Neural cell (in vitro differentiated cells): ENCODE measurements around the gene SLC25A30. TPM values are rescaled to one million over a fixed set of nuclear protein-coding genes. Genes with fewer than 3 reads are reported as not detected.

Experiments
- H2AFZ ChIP-seq: fragments of 200-600, 300-800 bp; sonication (generic), shearing (Covaris generic); 2 replicates; pipeline ENCODE4 v1.6.0; 2014; ENCODE audit warnings: low read depth, mild to moderate bottlenecking, antibody characterized with exemption, low read length, moderate library complexity
- H3F3A ChIP-seq: fragments of 200-600 bp; shearing (Covaris generic); 2 replicates; pipeline ENCODE4 v1.6.1; 2016; ENCODE audit warnings: mild to moderate bottlenecking, moderate library complexity, mixed read lengths, antibody characterized with exemption, low read length; ENCODE audit not compliant: insufficient read depth, poor library complexity, severe bottlenecking
- H3K27ac ChIP-seq: fragments of 200-600, 300-800 bp; sonication (generic), shearing (Covaris generic); 2 replicates; pipeline ENCODE4 v1.5.1; 2014; ENCODE audit warnings: mild to moderate bottlenecking, low read length, moderate library complexity
- H3K27me3 ChIP-seq: fragments of 300-800, 200-600 bp; sonication (generic), shearing (Covaris generic); 2 replicates; pipeline ENCODE4 v1.6.0; 2014; ENCODE audit warnings: mild to moderate bottlenecking, low read depth, low read length, moderate library complexity; ENCODE audit not compliant: insufficient read depth
- H3K36me3 ChIP-seq: fragments of 300-800, 200-600 bp; sonication (generic), shearing (Covaris generic); 2 replicates; pipeline ENCODE4 v1.5.1; 2014; ENCODE audit warnings: mild to moderate bottlenecking, antibody characterized with exemption, low read length, moderate library complexity; ENCODE audit not compliant: insufficient read depth
- H3K4me2 ChIP-seq: fragments of 300-800, 200-600 bp; sonication (generic), shearing (Covaris generic); 2 replicates; pipeline ENCODE4 v1.6.0; 2014; ENCODE audit warnings: mild to moderate bottlenecking, low read length
- H3K4me3 ChIP-seq: fragments of 300-800, 200-600 bp; sonication (generic), shearing (Covaris generic); 2 replicates; pipeline ENCODE4 v1.5.1; 2014; ENCODE audit warnings: mild to moderate bottlenecking, low read length, moderate library complexity
- H3K79me2 ChIP-seq: fragments of 200-600 bp; shearing (Covaris generic); replicated peaks from 2 replicates; pipeline ENCODE4 v1.6.0; 2014; ENCODE audit warnings: mild to moderate bottlenecking, low read length, moderate library complexity; ENCODE audit not compliant: insufficient read depth
- H3K9ac ChIP-seq: fragments of 300-800, 200-600 bp; sonication (generic), shearing (Covaris generic); 2 replicates; pipeline ENCODE4 v1.6.1; 2016; ENCODE audit warnings: mild to moderate bottlenecking, low read length, mixed read lengths
- H3K9me2 ChIP-seq: fragments of 200-600 bp; shearing (Covaris generic); 2 replicates; pipeline ENCODE4 v1.6.1; 2016; ENCODE audit warnings: mild to moderate bottlenecking, low read length, mixed read lengths; ENCODE audit not compliant: insufficient read depth
- H3K9me3 ChIP-seq: fragments of 200-600, 300-800 bp; sonication (generic), shearing (Covaris generic); 2 replicates; pipeline ENCODE4 v1.6.1; 2016; ENCODE audit warnings: mild to moderate bottlenecking, mixed run types, low read length, moderate library complexity, mixed read lengths
- H4K20me1 ChIP-seq: fragments of 200-600 bp; shearing (Covaris generic); 2 replicates; pipeline ENCODE4 v1.6.1; 2016; ENCODE audit warnings: mild to moderate bottlenecking, mixed run types; ENCODE audit not compliant: insufficient read depth
- CTCF ChIP-seq: fragments of 450-650 bp; IDR thresholded peaks from 2 replicates; pipeline ENCODE4 v1.5.1; 2014; ENCODE audit warnings: antibody characterized with exemption, mild to moderate bottlenecking, moderate library complexity; ENCODE audit not compliant: poor library complexity, severe bottlenecking
- EP300 ChIP-seq: fragments of 450-650 bp; conservative IDR thresholded peaks from 2 replicates; pipeline ENCODE4 v1.6.1; 2014; ENCODE audit warnings: antibody characterized with exemption, mild to moderate bottlenecking, moderate library complexity; ENCODE audit not compliant: poor library complexity, severe bottlenecking
- EZH2 ChIP-seq: fragments of 200-600, 300-800 bp; shearing (Covaris generic), sonication (generic); IDR thresholded peaks from 2 replicates; pipeline ENCODE4 v1.6.1; 2014; ENCODE audit warnings: antibody characterized with exemption, low read length, borderline replicate concordance, mild to moderate bottlenecking; ENCODE audit not compliant: insufficient read depth, poor library complexity, severe bottlenecking
- MXI1 ChIP-seq: fragments of 450-650 bp; conservative IDR thresholded peaks from 2 replicates; pipeline ENCODE4 v1.6.1; 2014; ENCODE audit warnings: antibody characterized with exemption, mild to moderate bottlenecking; ENCODE audit not compliant: poor library complexity, severe bottlenecking
- POLR2AphosphoS5 ChIP-seq: IDR thresholded peaks from 2 replicates; pipeline ENCODE4 v1.6.1; 2012
- RAD21 ChIP-seq: fragments of 450-650 bp; conservative IDR thresholded peaks from 2 replicates; pipeline ENCODE4 v1.6.1; 2014; ENCODE audit warnings: antibody characterized with exemption, mild to moderate bottlenecking, moderate library complexity
- REST ChIP-seq: IDR thresholded peaks from 2 replicates; pipeline ENCODE4 v1.6.1; 2012; ENCODE audit warnings: borderline replicate concordance
- SMC3 ChIP-seq: fragments of 450-650 bp; conservative IDR thresholded peaks from 2 replicates; pipeline ENCODE4 v1.6.1; 2014; ENCODE audit warnings: antibody characterized with exemption, mild to moderate bottlenecking, moderate library complexity; ENCODE audit not compliant: poor library complexity
- TAF1 ChIP-seq: IDR thresholded peaks from 2 replicates; pipeline ENCODE4 v1.6.1; 2012; ENCODE audit warnings: low read depth
- polyA plus RNA-seq: library from polyadenylated mRNA; depleted of rRNA; stranded (reverse); fragments of >200 nt; gene quantifications from 2 replicates; pipeline ENCODE4 v1.2.3, GENCODE V29; 2014

SLC25A30 gene
- polyA plus RNA-seq, 1 donor from 2014 or later: 4.9 TPM

- Histone ChIP-seq H3F3A (no peaks in the 10 kb centered on the region), H3K9me2 (no peaks in the 10 kb centered on the region), H3K4me2 (no peak overlapping the region), H3K36me3 (no peaks in the 10 kb centered on the region), H3K79me2 (no peaks in the 10 kb centered on the region), H3K27ac (no peak overlapping the region), H4K20me1 (no peaks in the 10 kb centered on the region), H3K4me3 (no peak overlapping the region), H3K27me3 (no peaks in the 10 kb centered on the region), H3K9ac (no peak overlapping the region), H3K9me3 (no peaks in the 10 kb centered on the region), H2AFZ (no peak overlapping the region)
- TF ChIP-seq SMC3: no peak
- no peak for TF ChIP-seq RAD21
- TF ChIP-seq EP300: no peak
- TF ChIP-seq MXI1: no peak
- no peak for TF ChIP-seq TAF1
- no peak for TF ChIP-seq EZH2
- TF ChIP-seq REST: no peak
- no peak for TF ChIP-seq POLR2AphosphoS5
- TF ChIP-seq CTCF: no peak
Measured at GRCh38 chr13:45436953-45437352, 18.8 kb upstream of the SLC25A30 start.

- H3K79me2 ChIP-seq: no peaks in the 10 kb centered on the region
- H3K9ac ChIP-seq: no peak overlapping the region
- H3K9me3 ChIP-seq: no peaks in the 10 kb centered on the region
- no peaks in the 10 kb centered on the region for H3K36me3 ChIP-seq
- no peak for TF ChIP-seq EZH2
- no peak for TF ChIP-seq MXI1
- no peak for TF ChIP-seq RAD21
- no peak for TF ChIP-seq CTCF
- no peak for TF ChIP-seq REST
- TF ChIP-seq EP300: no peak
- TF ChIP-seq TAF1: no peak
- no peak for TF ChIP-seq POLR2AphosphoS5
- no peak for TF ChIP-seq SMC3
- H3K4me3 ChIP-seq: no peak overlapping the region
- no peaks in the 10 kb centered on the region for H3F3A ChIP-seq
- H3K4me2 ChIP-seq: no peak overlapping the region
- no peaks in the 10 kb centered on the region for H4K20me1 ChIP-seq
- no peak overlapping the region for H2AFZ ChIP-seq
- H3K27ac ChIP-seq: no peak overlapping the region
- no peaks in the 10 kb centered on the region for H3K27me3 ChIP-seq
- no peaks in the 10 kb centered on the region for H3K9me2 ChIP-seq
Measured at GRCh38 chr13:45436332-45436731, 18.2 kb upstream of the SLC25A30 start.
